CD4-positive, alpha-beta T cell treated with Interleukin-6 at 100 ng/mL for 8 hours (primary cell): Measurements from ENCODE around the gene ADARB1.
"Not testable (repeated sequence)": the region's sequence is repeated elsewhere in the genome, so short reads cannot be mapped to it uniquely, and the experiment has no call there.

Source experiments
- DNase-seq: peaks from one replicate; pipeline ENCODE4 v3.0.0-alpha.2; 2020; ENCODE audit warnings: mixed read lengths, low spot score

Gene ADARB1

GRCh38 chr21:45074048-45074817 is at the start of gene ADARB1:
ADARB1 (plus strand) TSS chr21:45074580; CDS start chr21:45171657, 97,077 bp downstream.
- DNase-seq, result peak; percentile 49

- DNase-seq, result no peak
Measured at GRCh38 chr21:45026066-45026745, 48.2 kb upstream of the ADARB1 start.

- no peak for DNase-seq
Measured at GRCh38 chr21:45026826-45027225, 47.6 kb upstream of the ADARB1 start.

- DNase-seq, result no peak
Measured at GRCh38 chr21:45027241-45028196, 46.9 kb upstream of the ADARB1 start.

- DNase-seq, result not testable (repeated sequence)
Measured at GRCh38 chr21:45028645-45029044, 45.7 kb upstream of the ADARB1 start.

GRCh38 chr21:45029298-45029947 is 45.0 kb upstream of the ADARB1 start:
- DNase-seq, result no peak

- no peak for DNase-seq
Measured at GRCh38 chr21:45029948-45030681, 44.3 kb upstream of the ADARB1 start.

GRCh38 chr21:45030682-45031570 is 43.5 kb upstream of the ADARB1 start:
- DNase-seq, result no peak

- DNase-seq, result no peak
Measured at GRCh38 chr21:45031571-45032191, 42.7 kb upstream of the ADARB1 start.

- DNase-seq, result no peak
Measured at GRCh38 chr21:45032332-45032731, 42.0 kb upstream of the ADARB1 start.

GRCh38 chr21:45032977-45033710 is 41.2 kb upstream of the ADARB1 start:
- DNase-seq, result no peak

- DNase-seq, result no peak
Measured at GRCh38 chr21:45033791-45034555, 40.4 kb upstream of the ADARB1 start.

GRCh38 chr21:45034556-45035476 is 39.6 kb upstream of the ADARB1 start:
- no peak for DNase-seq

- no peak for DNase-seq
Measured at GRCh38 chr21:45035477-45035848, 38.9 kb upstream of the ADARB1 start.

- no peak for DNase-seq
Measured at GRCh38 chr21:45036630-45037029, 37.8 kb upstream of the ADARB1 start.

GRCh38 chr21:45037986-45038385 is 36.4 kb upstream of the ADARB1 start:
- DNase-seq, result no peak
